A549 (cell line): ENCODE data around the gene TOPORS. TPM values are rescaled to one million over a fixed set of nuclear protein-coding genes. Genes with fewer than 3 reads are reported as not detected.

Experiments
- ATAC-seq, 2 experiments: fragments of 200-7000 bp in 1 of 2; fragments of >200 bp in 1 of 2; cut with Nextera tagmentation in 1 of 2; cut with Tn5 transposase in 1 of 2; 3 replicates each; pipeline versions ENCODE4 v1.8.0 to v1.9.1; 2018 to 2020; ENCODE audit warnings: mild to moderate bottlenecking in 1 of 2, moderate library complexity in 1 of 2
- CTCF ChIA-PET: fragments of 300-600 bp; sonication (Branson Sonifier 250); formaldehyde crosslinking; extraction: SDS; loops from one replicate; lab custom pipeline; 2021; ENCODE audit warnings: antibody characterized with exemption, inconsistent platforms; lab: Yijun Ruan, JAX
- POLR2A ChIA-PET: fragments of 350-600 bp; formaldehyde crosslinking; extraction: SDS; loops from one replicate; lab custom pipeline; 2021; ENCODE audit warnings: antibody characterized with exemption, inconsistent platforms; lab: Yijun Ruan, JAX
- DNase-seq, 2 experiments: peaks; one replicate each; pipeline versions ENCODE4 v3.0.0 to v3.0.0-alpha.2; 2011 to 2016; ENCODE audit warnings: low read depth in 1 of 2, low spot score in 1 of 2
- FAIRE-seq: peaks from 2 replicates; lab custom pipeline; 2011; peaks lifted over from hg19 to GRCh38; lab: Jason Lieb, UNC
- H3K27ac ChIP-seq, 2 experiments: fragments of >200 bp; sonication (Bioruptor Twin); formaldehyde crosslinking; 3 replicates each; pipeline ENCODE4 v1.5.1; 2016 to 2017
- H3K4me1 ChIP-seq: fragments of >200 bp; sonication (Bioruptor Twin); formaldehyde crosslinking; 3 replicates; pipeline ENCODE4 v1.6.1; 2016
- H3K4me2 ChIP-seq: fragments of >200 bp; sonication (Bioruptor Twin); formaldehyde crosslinking; 3 replicates; pipeline ENCODE4 v1.6.1; 2016
- H3K4me3 ChIP-seq: fragments of >200 bp; sonication (Bioruptor Twin); formaldehyde crosslinking; 3 replicates; pipeline ENCODE4 v1.5.1; 2016
- H3K9me3 ChIP-seq: fragments of >200 bp; sonication (Bioruptor Twin); formaldehyde crosslinking; 3 replicates; pipeline ENCODE4 v1.6.1; 2016
- BCL3 ChIP-seq: fragments of >200 bp; sonication (Bioruptor Twin); formaldehyde crosslinking; IDR thresholded peaks from 3 replicates; pipeline ENCODE4 v1.6.1; 2016
- CHD2 ChIP-seq: fragments of 150-350 bp; IDR thresholded peaks from 2 replicates; pipeline ENCODE4 v1.6.1; 2014; ENCODE audit warnings: low read length; ENCODE audit not compliant: partially characterized antibody
- E2F6 ChIP-seq: IDR thresholded peaks from 2 replicates; pipeline ENCODE4 v1.6.1; 2012; ENCODE audit warnings: low read depth, borderline replicate concordance
- FOSL2 ChIP-seq, 2 experiments: fragments of 450-650 bp in 1 of 2; fragments of >200 bp in 1 of 2; sonication (Bioruptor Twin) in 1 of 2; formaldehyde crosslinking; IDR thresholded peaks; 2 replicates each; pipeline versions ENCODE4 v1.5.0 to v1.6.1; 2016 to 2020; ENCODE audit warnings: mild to moderate bottlenecking in 1 of 2, moderate library complexity in 1 of 2
- FOXS1 ChIP-seq: fragments of 250-450 bp; sonication (Bioruptor Pico); IDR thresholded peaks from 2 replicates; pipeline ENCODE4 v1.5.0; 2020; ENCODE audit warnings: mild to moderate bottlenecking, moderate library complexity
- GATA3 ChIP-seq: IDR thresholded peaks from 2 replicates; pipeline ENCODE4 v1.6.1; 2012; ENCODE audit warnings: borderline replicate concordance
- HOXB5 ChIP-seq: fragments of 250-450 bp; sonication (Bioruptor Pico); IDR thresholded peaks from 2 replicates; pipeline ENCODE4 v1.5.0; 2020; ENCODE audit warnings: mild to moderate bottlenecking, moderate library complexity
- JUN ChIP-seq, 2 experiments: fragments of >200 bp; sonication (Bioruptor Twin); formaldehyde crosslinking; IDR thresholded peaks; 2 replicates in 1 of 2; 3 replicates in 1 of 2; pipeline ENCODE4 v1.6.1; 2016 to 2017
- JUNB ChIP-seq: fragments of >200 bp; sonication (Bioruptor Twin); formaldehyde crosslinking; IDR thresholded peaks from 2 replicates; pipeline ENCODE4 v1.6.1; 2016
- RAD21 ChIP-seq, 2 experiments: fragments of >200 bp in 1 of 2; sonication (Bioruptor Twin) in 1 of 2; formaldehyde crosslinking in 1 of 2; IDR thresholded peaks in 1 of 2; conservative IDR thresholded peaks in 1 of 2; 2 replicates in 1 of 2; 3 replicates in 1 of 2; pipeline ENCODE4 v1.6.1; 2012 to 2018; ENCODE audit warnings: inconsistent platforms in 1 of 2
- REST ChIP-seq: fragments of 200-600 bp; sonication (generic); IDR thresholded peaks from 2 replicates; pipeline ENCODE4 v1.6.1; 2016; ENCODE audit warnings: antibody characterized with exemption, mild to moderate bottlenecking, moderate library complexity
- TP53 ChIP-seq: fragments of 250-450 bp; sonication (Bioruptor Pico); IDR thresholded peaks from 2 replicates; pipeline ENCODE4 v1.5.0; 2021; ENCODE audit warnings: mild to moderate bottlenecking, moderate library complexity
- ZC3H11A ChIP-seq: fragments of 450-650 bp; IDR thresholded peaks from 2 replicates; pipeline ENCODE4 v1.6.1; 2014; ENCODE audit warnings: antibody characterized with exemption, mild to moderate bottlenecking
- WGBS: methylation state at CpG from one replicate; pipeline ENCODE4 v1.1.6; 2017; ENCODE audit errors: missing lambda C conversion rate; 5-methylcytosine and 5-hydroxymethylcytosine counted together
- polyA plus RNA-seq, 4 experiments: library from polyadenylated mRNA; depleted of rRNA in 3 of 4; stranded (reverse); fragments of >200 nt; fragmentation: RNase III in 1 of 4; extraction: RNeasy Plus Mini Kit Qiagen cat#74134 plus additional on column Dnase treatment in 1 of 4; gene quantifications; 2 replicates in 3 of 4; 3 replicates in 1 of 4; pipeline ENCODE4 v1.2.3, GENCODE V29; 2011 to 2017
- TF ChIP-seq, protein P1 (sequence below): IDR thresholded peaks from 2 replicates; pipeline ENCODE4 v1.6.1; 2012
- TF ChIP-seq, protein P2 (sequence below): fragments of 250-450 bp; sonication (Bioruptor Pico); IDR thresholded peaks from 2 replicates; pipeline ENCODE4 v1.5.0; 2021; ENCODE audit warnings: mild to moderate bottlenecking, moderate library complexity, borderline replicate concordance

TOPORS gene
- polyA plus RNA-seq, 2 of the 4 experiments (the other 2 are of a cell fraction), result 18.2 to 22.2 TPM

DNA sequence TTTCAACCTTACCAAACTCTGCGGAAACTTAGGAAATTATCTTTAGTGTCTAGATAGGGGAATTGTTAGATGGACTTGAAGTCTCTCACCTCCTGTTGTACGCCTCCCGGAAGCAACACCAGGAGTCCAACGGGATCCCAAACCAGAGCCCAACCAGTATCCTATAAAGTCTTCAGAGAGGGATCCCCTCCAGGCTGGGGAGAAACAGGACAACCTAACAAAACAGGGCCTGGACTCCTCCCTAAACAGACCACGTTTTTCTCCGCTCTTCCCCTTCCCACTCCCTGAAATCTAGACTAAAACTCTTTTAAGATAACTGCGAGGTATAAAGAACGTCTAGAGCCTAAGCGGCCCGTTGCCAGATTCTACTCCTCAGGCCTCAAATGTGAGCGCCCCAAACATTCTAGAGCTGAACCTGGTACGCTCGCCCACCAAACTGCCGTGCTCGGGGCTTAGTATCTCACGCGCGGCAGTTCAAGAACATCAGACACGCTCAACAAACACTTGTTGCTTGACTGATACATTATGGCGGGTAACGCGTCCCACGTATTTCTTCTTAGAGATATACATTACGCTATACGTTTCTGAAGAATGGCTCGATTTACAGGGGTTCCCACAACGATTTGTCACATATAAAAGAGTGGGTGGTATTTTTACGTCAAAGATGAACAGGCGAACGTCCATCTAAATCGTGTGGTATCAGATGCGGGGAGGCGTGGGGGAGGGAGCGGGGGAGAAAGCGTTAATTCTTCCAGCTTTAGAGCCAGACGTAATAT lies 922 bp downstream of the TOPORS start (continued):
- TF ChIP-seq, protein P1, sequence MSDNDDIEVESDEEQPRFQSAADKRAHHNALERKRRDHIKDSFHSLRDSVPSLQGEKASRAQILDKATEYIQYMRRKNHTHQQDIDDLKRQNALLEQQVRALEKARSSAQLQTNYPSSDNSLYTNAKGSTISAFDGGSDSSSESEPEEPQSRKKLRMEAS, result peak; percentile 55; the same call in 1 of the 2 replicates
- no peak for TF ChIP-seq FOXS1 (CRISPR knock-in tag)
- no peak for TF ChIP-seq FOSL2 (IDR thresholded peaks at IDR 0.05)
- no peak for TF ChIP-seq FOSL2 (CRISPR knock-in tag; IDR thresholded peaks at IDR 0.05)
- TF ChIP-seq RAD21 (conservative IDR thresholded peaks at IDR 0.05 in 1 of 2, IDR thresholded peaks at IDR 0.05 in 1 of 2), result no peak
- no peak for TF ChIP-seq ZC3H11A
- peak in 1 of 2 experiments; percentile 13; a peak in 1 of 5 replicates for TF ChIP-seq JUN (IDR thresholded peaks at IDR 0.05)
- TF ChIP-seq HOXB5 (CRISPR knock-in tag), result no peak

- H3K4me2 ChIP-seq, result peak overlapping the region; percentile 83
- ATAC-seq (peak; percentile 70 to 85), FAIRE-seq (no peak), DNase-seq (peak; percentile 93 to 97)
- TF ChIP-seq, protein P2, sequence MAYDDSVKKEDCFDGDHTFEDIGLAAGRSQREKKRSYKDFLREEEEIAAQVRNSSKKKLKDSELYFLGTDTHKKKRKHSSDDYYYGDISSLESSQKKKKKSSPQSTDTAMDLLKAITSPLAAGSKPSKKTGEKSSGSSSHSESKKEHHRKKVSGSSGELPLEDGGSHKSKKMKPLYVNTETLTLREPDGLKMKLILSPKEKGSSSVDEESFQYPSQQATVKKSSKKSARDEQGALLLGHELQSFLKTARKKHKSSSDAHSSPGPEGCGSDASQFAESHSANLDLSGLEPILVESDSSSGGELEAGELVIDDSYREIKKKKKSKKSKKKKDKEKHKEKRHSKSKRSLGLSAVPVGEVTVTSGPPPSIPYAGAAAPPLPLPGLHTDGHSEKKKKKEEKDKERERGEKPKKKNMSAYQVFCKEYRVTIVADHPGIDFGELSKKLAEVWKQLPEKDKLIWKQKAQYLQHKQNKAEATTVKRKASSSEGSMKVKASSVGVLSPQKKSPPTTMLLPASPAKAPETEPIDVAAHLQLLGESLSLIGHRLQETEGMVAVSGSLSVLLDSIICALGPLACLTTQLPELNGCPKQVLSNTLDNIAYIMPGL (CRISPR knock-in tag), result 0 out of 2 replicates have a peak, but pooled peaks have one; percentile 36
- no peak for TF ChIP-seq TP53 (CRISPR knock-in tag)
- TF ChIP-seq CHD2, result peak; percentile 89
- no peak for TF ChIP-seq JUNB
- 0 out of 3 replicates have a peak, but pooled peaks have one; percentile 31 for TF ChIP-seq BCL3
- peak; percentile 15 to 27; a peak in 2 of 5 replicates for TF ChIP-seq JUN (IDR thresholded peaks at IDR 0.05)
- TF ChIP-seq REST, result peak; percentile 88
- 0 out of 2 replicates have a peak, but pooled peaks have one; percentile 34 for TF ChIP-seq E2F6
- no peak for TF ChIP-seq GATA3
- H3K27ac ChIP-seq, result peak overlapping the region; percentile 94 to 96
- POLR2A ChIA-PET, result interaction anchor here (1.0 to 2.6 kb wide), 5 partner anchors 21 to 474 kb away, joined by 3 to 14 read pairs (median 8); partner anchors contain the start of genes ACO1, DNAJA1 and RIGI
- peaks cover 17% of the 10 kb centered on the region for H3K4me1 ChIP-seq
- CTCF ChIA-PET, result interaction anchor here (0.6 to 9.3 kb wide), 10 partner anchors 12 to 418 kb away, joined by 3 to 91 read pairs (median 5); partner anchors contain the start of gene NDUFB6
- no peaks in the 10 kb centered on the region for H3K9me3 ChIP-seq
- WGBS, result 7% methylated on average over 29 of the region's 75 CpGs
- H3K4me3 ChIP-seq, result peak overlapping the region; percentile 62
These were observed 1.7 kb downstream of the TOPORS start for GRCh38 chr9:32550562-32551275.
